NCI-H345 (cell line): ENCODE data around the gene KRTAP1-4.
A peak's percentile ranks its signal among the peaks of the same experiment; 100 is the strongest.
"Not testable (repeated sequence)": the region's sequence is repeated elsewhere in the genome, so short reads cannot be mapped to it uniquely, and the experiment has no call there.

Source experiments
- DNase-seq: peaks from one replicate; lab custom pipeline; 2025; lab: John Stamatoyannopoulos, UW

Gene KRTAP1-4

GRCh38 chr17:41046735-41047465 is 16.9 kb upstream of the KRTAP1-4 start, which contains the start of gene KRTAP2-1:
KRTAP2-1 (minus strand) TSS chr17:41047316; CDS start chr17:41047267, 49 bp downstream.
- DNase-seq, result not testable (repeated sequence)

- no peak for DNase-seq
Observed at GRCh38 chr17:41042953-41043352, 13.0 kb upstream of the KRTAP1-4 start.

DNA sequence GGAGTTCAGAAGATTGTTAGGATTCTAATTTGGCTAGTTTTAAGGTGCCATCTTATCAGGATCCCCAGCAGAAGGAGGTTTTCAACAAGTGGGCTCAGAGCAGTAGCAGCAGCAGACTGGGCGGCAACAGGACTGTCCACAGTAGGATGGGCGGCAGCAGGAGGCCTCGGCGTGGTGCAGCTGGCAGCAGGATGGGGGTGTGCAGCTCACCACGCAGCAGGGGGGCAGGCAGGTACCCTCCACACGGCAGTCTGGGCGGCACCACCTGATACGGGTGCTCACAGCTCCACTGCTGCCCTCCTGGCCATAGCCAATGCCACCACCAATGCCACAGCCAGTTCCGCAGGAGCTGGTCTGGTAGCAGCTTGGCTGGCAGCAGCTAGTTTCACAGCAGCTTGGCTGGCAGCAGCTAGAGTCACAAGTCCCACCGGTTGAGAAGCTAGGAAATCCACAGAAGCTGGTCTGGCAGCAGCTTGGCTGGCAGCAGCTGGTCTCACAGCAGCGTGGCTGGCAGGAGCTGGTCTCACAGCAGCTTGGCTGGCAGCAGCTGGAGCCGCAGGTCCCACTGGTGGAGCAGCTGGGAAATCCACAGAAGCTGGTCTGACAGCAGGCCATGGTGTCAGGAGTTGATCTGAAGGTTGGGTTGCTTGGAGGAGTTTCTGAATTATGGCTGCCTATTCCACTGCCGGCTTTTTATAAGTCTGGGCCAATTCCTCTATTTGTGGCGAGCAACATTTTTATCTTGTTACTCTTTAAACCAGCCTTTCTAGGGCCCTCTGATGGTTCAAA is 11.0 kb upstream of the KRTAP1-4 start, which contains the start of gene KRTAP1-1:
Gene KRTAP1-1, minus strand, starts transcription at position 668 of the 789 bp plus-strand sequence. Its CDS starts 53 bp downstream, at position 615.
- peak; percentile 31 for DNase-seq

- no peak for DNase-seq
Observed at GRCh38 chr17:41037853-41038350, 7.9 kb upstream of the KRTAP1-4 start.

- DNase-seq, result peak; percentile 24
Observed at GRCh38 chr17:41034346-41034935, 4.4 kb upstream of the KRTAP1-4 start, which contains the start of gene KRTAP1-3. KRTAP1-3 (minus strand) TSS chr17:41034874; CDS start chr17:41034821, 53 bp downstream.

- no peak for DNase-seq
Observed at GRCh38 chr17:41026715-41027471, 3.1 kb downstream of the KRTAP1-4 start, which contains the start of gene KRTAP1-5. KRTAP1-5 (minus strand) TSS chr17:41027208; CDS start chr17:41027155, 53 bp downstream.

DNA sequence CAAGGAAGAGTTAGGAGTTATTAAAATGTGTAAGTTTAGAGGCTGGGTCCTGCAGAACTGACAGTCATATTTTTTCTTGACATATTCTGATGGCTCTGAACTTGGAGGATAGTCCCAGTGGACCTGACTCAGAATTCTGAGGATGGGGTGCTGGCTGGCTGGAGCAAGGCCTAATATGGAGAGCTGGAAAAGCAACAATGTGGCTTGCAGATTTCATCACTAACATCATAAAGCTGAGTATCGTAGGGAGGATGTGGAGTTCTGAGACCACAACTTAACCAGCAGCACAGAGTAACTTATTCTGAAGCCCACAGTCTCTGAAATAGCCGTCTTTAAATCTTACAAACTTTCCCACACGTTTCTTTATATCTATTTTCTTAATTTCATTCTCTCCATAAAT is 5.3 kb downstream of the KRTAP1-4 start:
- DNase-seq, result no peak

DNA sequence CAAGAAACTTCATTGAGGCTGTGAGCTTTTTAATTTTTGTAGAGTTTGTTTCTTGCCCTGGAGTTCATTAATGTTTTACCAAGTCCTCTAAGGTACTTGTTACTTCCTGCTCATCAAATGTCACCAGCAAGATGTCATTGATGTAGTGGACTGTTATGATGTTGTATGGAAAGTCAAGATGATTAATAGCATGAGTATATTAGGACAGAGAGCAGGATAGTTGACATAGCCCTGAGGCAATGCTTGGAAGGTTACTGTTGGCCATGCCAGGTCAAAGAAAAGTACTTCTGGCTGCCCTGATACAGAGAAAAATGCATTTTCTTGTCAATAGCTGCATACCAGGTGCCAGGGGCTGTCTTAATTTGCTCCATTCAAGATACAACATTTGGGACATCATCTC is 9.7 kb downstream of the KRTAP1-4 start:
- no peak for DNase-seq

- no peak for DNase-seq
Observed at GRCh38 chr17:41019415-41019814, 10.6 kb downstream of the KRTAP1-4 start.

- DNase-seq, result no peak
Observed at GRCh38 chr17:41018541-41018940, 11.5 kb downstream of the KRTAP1-4 start.

- no peak for DNase-seq
Observed at GRCh38 chr17:41016578-41017215, 13.3 kb downstream of the KRTAP1-4 start.

GRCh38 chr17:41015454-41015853 is 14.5 kb downstream of the KRTAP1-4 start:
- DNase-seq, result no peak

DNA sequence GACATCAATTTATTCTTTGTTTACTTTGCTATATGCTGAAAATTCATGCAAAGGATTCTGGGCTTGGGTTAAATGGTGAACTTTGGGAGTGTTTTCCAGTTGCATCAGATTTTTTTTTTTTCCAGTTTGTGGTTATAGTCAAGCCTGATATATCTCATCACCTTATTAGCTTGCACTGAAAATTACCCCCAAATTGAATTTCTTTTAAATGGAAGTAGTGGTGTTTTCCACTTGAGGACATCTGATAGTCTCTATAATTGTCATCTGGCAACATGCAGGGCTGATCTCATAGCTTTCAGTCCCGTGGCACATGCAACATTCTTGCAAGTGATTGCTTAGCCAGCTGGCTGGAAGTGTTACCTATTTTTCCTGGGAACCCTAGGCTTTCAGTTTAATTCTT is 16.4 kb downstream of the KRTAP1-4 start:
- DNase-seq, result no peak

DNA sequence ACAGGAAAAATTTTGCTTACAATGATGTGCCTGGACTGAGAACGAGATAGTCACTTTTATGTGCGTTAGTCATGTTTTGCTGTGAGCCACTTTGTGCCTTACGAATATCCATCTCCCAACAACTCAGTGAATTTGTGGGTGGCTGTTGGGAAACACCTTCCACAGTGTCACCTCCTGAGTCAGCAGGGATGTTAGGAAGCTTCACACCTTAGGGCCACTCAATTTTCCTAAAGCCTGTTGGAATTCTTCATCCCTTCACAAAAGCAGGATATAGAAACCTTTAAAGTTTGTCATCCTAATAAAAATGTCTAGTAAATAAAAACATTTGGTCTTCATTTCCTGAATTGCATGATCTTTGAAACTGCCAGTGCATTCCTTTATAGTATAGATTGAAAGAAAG is 16.8 kb downstream of the KRTAP1-4 start:
- no peak for DNase-seq

DNA sequence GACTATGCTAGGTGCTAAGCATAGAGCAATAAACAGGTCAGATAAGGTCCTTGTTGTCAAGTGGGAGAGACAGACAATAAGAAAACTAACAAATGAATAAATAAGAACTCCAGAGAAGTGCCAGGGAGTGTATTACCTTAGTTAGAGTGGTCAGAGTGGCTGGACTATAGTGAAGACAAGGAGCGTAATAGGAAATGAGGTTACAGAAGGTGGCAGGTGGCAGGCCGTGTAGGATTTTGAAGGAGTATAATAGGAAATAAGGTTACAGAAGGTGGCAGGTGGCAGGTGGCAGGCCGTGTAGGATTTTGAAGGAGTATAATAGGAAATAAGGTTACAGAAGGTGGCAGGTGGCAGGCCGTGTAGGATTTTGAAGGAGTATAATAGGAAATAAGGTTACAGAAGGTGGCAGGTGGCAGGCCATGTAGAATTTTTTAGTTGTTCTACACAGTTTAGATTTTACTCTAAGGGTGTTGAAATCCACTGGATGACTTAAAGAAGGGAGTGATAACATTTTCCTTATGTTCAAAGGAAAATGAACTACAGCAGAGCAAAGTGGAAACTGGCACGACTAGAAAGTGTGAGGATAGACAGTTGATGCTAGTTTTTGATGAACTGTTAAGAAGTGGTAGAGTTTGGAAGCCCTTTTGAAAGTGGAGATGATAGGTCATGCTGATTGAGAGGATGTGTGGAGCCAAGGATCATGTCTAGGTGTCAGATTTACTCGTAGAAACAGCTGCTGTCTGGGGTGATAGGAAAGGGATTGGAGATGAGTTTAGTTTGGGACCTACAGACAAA is 17.5 kb downstream of the KRTAP1-4 start:
- DNase-seq, result no peak

- DNase-seq, result no peak
Observed at GRCh38 chr17:41010441-41010840, 19.6 kb downstream of the KRTAP1-4 start.

- no peak for DNase-seq
Observed at GRCh38 chr17:41009936-41010335, 20.1 kb downstream of the KRTAP1-4 start.

DNA sequence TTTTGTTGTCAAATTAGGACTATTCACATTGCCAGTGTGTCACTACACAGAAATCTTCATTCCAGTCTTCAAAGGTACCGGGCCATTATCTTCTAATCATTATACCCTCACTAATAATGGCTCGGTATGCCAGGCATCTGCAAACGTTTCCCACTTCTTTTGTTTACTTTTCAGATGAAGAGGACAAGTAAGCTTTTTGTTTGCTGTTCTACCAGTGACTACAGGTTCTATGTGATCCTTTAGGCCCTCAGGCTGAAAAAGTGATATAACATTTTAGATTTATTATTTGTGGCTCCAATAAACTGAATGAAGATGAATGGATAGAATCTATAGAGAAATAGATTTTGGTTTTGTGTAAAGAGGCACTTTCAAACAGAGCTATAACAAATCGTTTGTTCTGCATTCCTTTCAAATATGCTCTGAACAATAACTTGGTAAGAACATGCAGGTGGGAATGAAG is 20.7 kb downstream of the KRTAP1-4 start:
- peak; percentile 51 for DNase-seq

GRCh38 chr17:41008811-41009210 is 21.2 kb downstream of the KRTAP1-4 start, which contains the start of gene KRTAP3-1:
KRTAP3-1 (minus strand) TSS chr17:41009128; CDS start chr17:41009074, 54 bp downstream.
- peak; percentile 79 for DNase-seq

GRCh38 chr17:41004397-41004796 is 25.6 kb downstream of the KRTAP1-4 start:
- peak; percentile 46 for DNase-seq
